SU-DHL-6 (cell line): ENCODE data around the gene KRT73.

Experiments
- H2AFZ ChIP-seq: fragments of 200-600 bp; sonication (generic); 2 replicates; pipeline ENCODE4 v1.6.1; 2014; ENCODE audit warnings: low read depth, mild to moderate bottlenecking, moderate library complexity, mixed read lengths, antibody characterized with exemption, low read length; ENCODE audit not compliant: severe bottlenecking
- H3F3A ChIP-seq: fragments of 200-600 bp; shearing (Covaris generic); 2 replicates; pipeline ENCODE4 v1.6.0; 2016; ENCODE audit warnings: antibody characterized with exemption, mild to moderate bottlenecking; ENCODE audit not compliant: insufficient read depth
- H3K27ac ChIP-seq: fragments of 200-600 bp; sonication (generic); 2 replicates; pipeline ENCODE4 v1.5.1; 2016; ENCODE audit warnings: low read depth, mild to moderate bottlenecking, low read length, moderate library complexity, mixed read lengths
- H3K27me3 ChIP-seq: fragments of 200-600 bp; sonication (generic), shearing (Covaris generic); 2 replicates; pipeline ENCODE4 v1.6.0; 2014; ENCODE audit warnings: mild to moderate bottlenecking, low read length
- H3K36me3 ChIP-seq: fragments of 200-600 bp; sonication (generic); 2 replicates; pipeline ENCODE4 v1.6.1; 2014; ENCODE audit warnings: mild to moderate bottlenecking, low read length, mixed read lengths
- H3K4me2 ChIP-seq: fragments of 300-600, 200-600 bp; shearing (Covaris generic), sonication (generic); 2 replicates; pipeline ENCODE4 v1.6.0; 2014; ENCODE audit warnings: low read length, low read depth, mild to moderate bottlenecking; ENCODE audit not compliant: poor library complexity, severe bottlenecking
- H3K4me3 ChIP-seq: fragments of 200-600 bp; sonication (generic); 2 replicates; pipeline ENCODE4 v1.5.1; 2014; ENCODE audit warnings: antibody characterized with exemption, low read length, mild to moderate bottlenecking, mixed read lengths; ENCODE audit not compliant: insufficient read depth, poor library complexity, severe bottlenecking
- H3K79me2 ChIP-seq: fragments of 200-600 bp; sonication (generic); 2 replicates; pipeline ENCODE4 v1.6.1; 2014; ENCODE audit warnings: mild to moderate bottlenecking, low read length, moderate library complexity; ENCODE audit not compliant: insufficient read depth
- H3K9ac ChIP-seq: fragments of 200-600 bp; sonication (generic); 2 replicates; pipeline ENCODE4 v1.7.0; 2014; ENCODE audit warnings: mild to moderate bottlenecking, low read length
- H3K9me2 ChIP-seq: fragments of 200-600 bp; sonication (generic); replicated peaks from 2 replicates; pipeline ENCODE4 v1.6.1; 2014; ENCODE audit warnings: low read length; ENCODE audit not compliant: insufficient read depth
- H3K9me3 ChIP-seq: fragments of 200-600 bp; sonication (generic); 2 replicates; pipeline ENCODE4 v1.6.1; 2014; ENCODE audit warnings: low read length, mixed read lengths; ENCODE audit not compliant: insufficient read depth
- H4K20me1 ChIP-seq: fragments of 200-600 bp; sonication (generic); 2 replicates; pipeline ENCODE4 v1.6.1; 2014; ENCODE audit warnings: low read depth, mild to moderate bottlenecking, antibody characterized with exemption, low read length, moderate library complexity, mixed read lengths
- CTCF ChIP-seq: fragments of 200-600 bp; sonication (generic); IDR thresholded peaks from one replicate; pipeline ENCODE4 v1.5.1; 2017; ENCODE audit warnings: antibody characterized with exemption, mild to moderate bottlenecking, low read length, moderate library complexity; ENCODE audit not compliant: insufficient read depth, poor library complexity, severe bottlenecking
- EZH2phosphoT487 ChIP-seq: fragments of 200-600 bp; sonication (generic), shearing (Covaris generic); conservative IDR thresholded peaks from 2 replicates; pipeline ENCODE4 v1.6.1; 2018; ENCODE audit warnings: mild to moderate bottlenecking, antibody characterized with exemption, low read length, moderate library complexity, mixed read lengths

The KRT73 gene

GRCh38 chr12:52630599-52631200 is 12.3 kb upstream of the KRT73 start:
- Histone ChIP-seq H3K79me2 (no peaks in the 10 kb centered on the region), H3K27ac (no peak overlapping the region), H3K9ac (no peak overlapping the region), H3K9me2 (no peaks in the 10 kb centered on the region), H3K4me2 (no peak overlapping the region), H3K36me3 (no peaks in the 10 kb centered on the region), H3K9me3 (no peaks in the 10 kb centered on the region), H3F3A (no peaks in the 10 kb centered on the region), H3K4me3 (no peak overlapping the region), H3K27me3 (no peaks in the 10 kb centered on the region), H2AFZ (no peak overlapping the region), H4K20me1 (no peaks in the 10 kb centered on the region)
- TF ChIP-seq EZH2phosphoT487 (no peak), CTCF (no peak)

DNA sequence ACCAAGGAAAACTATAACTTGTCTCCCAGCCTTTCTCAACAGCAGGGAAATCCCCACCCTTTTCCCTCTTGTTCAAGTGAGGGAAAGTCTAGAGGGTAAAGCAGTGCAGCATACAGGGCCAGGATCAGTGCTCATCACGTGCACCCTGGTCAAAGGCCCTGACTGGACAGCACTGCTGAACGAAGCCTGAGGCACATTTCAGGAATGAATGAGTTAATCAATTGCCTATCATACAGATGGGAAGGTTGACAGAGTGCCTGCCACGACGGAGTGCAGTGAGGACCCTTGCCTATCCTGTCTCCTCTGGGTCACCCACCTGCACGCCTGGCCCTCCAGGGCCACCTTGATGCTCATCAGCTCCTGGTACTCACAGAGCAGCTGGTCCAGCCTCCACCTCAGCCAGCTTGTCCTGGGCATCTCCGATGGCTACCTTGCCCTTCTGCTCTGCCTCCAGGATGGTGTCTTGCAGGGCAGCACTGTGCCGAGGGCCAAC is 11.7 kb upstream of the KRT73 start:
- Histone ChIP-seq H3K9me2 (no peaks in the 10 kb centered on the region), H3K79me2 (no peaks in the 10 kb centered on the region), H3K27ac (no peak overlapping the region), H3K9me3 (no peaks in the 10 kb centered on the region), H2AFZ (no peak overlapping the region), H3F3A (no peaks in the 10 kb centered on the region), H3K4me2 (no peak overlapping the region), H3K27me3 (no peaks in the 10 kb centered on the region), H4K20me1 (no peaks in the 10 kb centered on the region), H3K4me3 (no peak overlapping the region), H3K36me3 (no peaks in the 10 kb centered on the region), H3K9ac (no peak overlapping the region)
- TF ChIP-seq CTCF (no peak), EZH2phosphoT487 (no peak)

DNA sequence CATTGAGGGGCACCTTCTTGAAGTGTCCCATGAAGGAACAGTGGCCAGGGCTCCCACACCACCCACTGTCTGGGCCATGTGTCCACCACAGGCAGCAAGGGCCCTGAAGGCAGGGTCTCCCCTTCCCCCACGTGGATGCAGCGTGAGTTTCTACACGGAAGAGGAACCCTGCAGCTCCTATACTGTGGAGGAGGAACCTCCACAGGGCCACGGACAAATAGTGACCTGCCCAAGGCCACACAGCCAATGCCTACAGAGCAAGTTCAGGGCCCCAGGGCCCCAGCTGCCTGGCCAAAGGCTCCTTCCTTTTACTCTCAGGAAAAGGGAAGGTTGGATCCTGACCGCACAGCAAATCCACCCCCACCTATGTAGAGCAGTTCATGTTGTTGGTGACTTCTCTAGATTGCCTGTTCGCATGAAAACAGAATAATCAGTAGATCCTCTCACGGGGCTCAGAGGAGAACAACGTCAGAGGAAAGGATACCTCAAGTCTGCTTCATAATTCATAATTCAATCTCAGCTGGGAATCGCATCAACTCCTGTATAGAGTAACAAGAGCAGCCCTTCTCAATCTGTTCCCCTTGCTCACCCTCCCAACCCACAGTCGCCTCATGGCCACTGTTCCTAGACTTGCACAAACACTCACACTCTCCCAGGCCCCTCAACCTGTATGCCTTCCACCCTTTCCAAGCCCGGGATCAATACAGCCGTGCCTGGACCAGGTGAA is 11.1 kb upstream of the KRT73 start:
- Histone ChIP-seq H3K27me3 (no peaks in the 10 kb centered on the region), H4K20me1 (no peaks in the 10 kb centered on the region), H3K27ac (no peak overlapping the region), H3F3A (no peaks in the 10 kb centered on the region), H3K9ac (no peak overlapping the region), H3K79me2 (no peaks in the 10 kb centered on the region), H3K4me3 (no peak overlapping the region), H3K4me2 (no peak overlapping the region), H3K9me2 (no peaks in the 10 kb centered on the region), H3K36me3 (no peaks in the 10 kb centered on the region), H2AFZ (no peak overlapping the region), H3K9me3 (no peaks in the 10 kb centered on the region)
- TF ChIP-seq CTCF (no peak), EZH2phosphoT487 (no peak)
